IMR-90 (cell line): ENCODE data around the gene ZC3H14. TPM values are rescaled to one million over a fixed set of nuclear protein-coding genes. Genes with fewer than 3 reads are reported as not detected.
A peak's percentile ranks its signal among the peaks of the same experiment; 100 is the strongest.

Experiments used
- ATAC-seq: fragments of 200-7000 bp; cut with Tn5 transposase; 2 replicates; pipeline ENCODE4 v1.9.1; 2020; ENCODE audit warnings: low read depth, mild to moderate bottlenecking, moderate library complexity
- BruUV-seq: library from RNA; stranded (reverse); fragments of 400-500 nt; replicated peaks from 2 replicates; lab custom pipeline; 2021; lab: Mats Ljungman, UMichigan
- CTCF ChIA-PET: fragments of 300-600 bp; formaldehyde crosslinking; extraction: SDS; loops from one replicate; lab custom pipeline; 2021; ENCODE audit warnings: antibody characterized with exemption; lab: Yijun Ruan, JAX
- POLR2A ChIA-PET: fragments of 300-600 bp; sonication (Branson Sonifier 250); formaldehyde crosslinking; loops from one replicate; lab custom pipeline; 2022; ENCODE audit warnings: antibody characterized with exemption; ENCODE audit not compliant: unreplicated experiment; lab: Charles Lee
- DNase-seq: peaks from one replicate; pipeline ENCODE4 v3.0.0; 2013
- H2AFZ ChIP-seq: replicated peaks from 2 replicates; pipeline ENCODE3; 2013; ENCODE audit warnings: low read length, mild to moderate bottlenecking; ENCODE audit not compliant: poor library complexity
- H2AK5ac ChIP-seq: 2 replicates; pipeline ENCODE4 v1.6.1; 2013; ENCODE audit warnings: low read depth, low read length, inconsistent platforms
- H2AK9ac ChIP-seq: replicated peaks from 2 replicates; pipeline ENCODE3; 2013; ENCODE audit warnings: mild to moderate bottlenecking, low read depth, low read length, moderate library complexity; ENCODE audit not compliant: poor library complexity
- H2BK120ac ChIP-seq: 2 replicates; pipeline ENCODE4 v1.6.1; 2013; ENCODE audit warnings: low read depth, low read length, inconsistent platforms
- H2BK15ac ChIP-seq: 3 replicates; pipeline ENCODE4 v1.6.1; 2013; ENCODE audit warnings: low read depth, low read length, inconsistent platforms
- H2BK20ac ChIP-seq: 2 replicates; pipeline ENCODE4 v1.6.1; 2013; ENCODE audit warnings: low read depth, mild to moderate bottlenecking, inconsistent platforms, low read length, moderate library complexity
- H2BK5ac ChIP-seq: 2 replicates; pipeline ENCODE4 v1.6.1; 2013; ENCODE audit warnings: mild to moderate bottlenecking, low read depth, low read length, inconsistent platforms; ENCODE audit not compliant: poor library complexity, severe bottlenecking
- H3K14ac ChIP-seq: replicated peaks from 2 replicates; pipeline ENCODE4 v1.6.1; 2013; ENCODE audit warnings: low read depth, low read length, inconsistent platforms
- H3K18ac ChIP-seq: 2 replicates; pipeline ENCODE4 v1.6.1; 2013; ENCODE audit warnings: low read depth, low read length, control low read depth
- H3K23ac ChIP-seq: 2 replicates; pipeline ENCODE4 v1.6.1; 2013; ENCODE audit warnings: low read depth, low read length, inconsistent platforms
- H3K27ac ChIP-seq: 2 replicates; pipeline ENCODE4 v1.5.1; 2013; ENCODE audit warnings: mild to moderate bottlenecking, control low read depth, low read length; ENCODE audit not compliant: insufficient read depth
- H3K27me3 ChIP-seq: 2 replicates; pipeline ENCODE4 v1.6.1; 2013; ENCODE audit warnings: low read length; ENCODE audit not compliant: control insufficient read depth, insufficient read depth
- H3K36me3 ChIP-seq: 2 replicates; pipeline ENCODE4 v1.6.1; 2013; ENCODE audit warnings: low read length, mixed read lengths; ENCODE audit not compliant: control insufficient read depth, insufficient read depth
- H3K4ac ChIP-seq: 2 replicates; pipeline ENCODE4 v1.6.1; 2013; ENCODE audit warnings: low read depth, low read length, inconsistent platforms
- H3K4me1 ChIP-seq: 2 replicates; pipeline ENCODE4 v1.6.1; 2013; ENCODE audit warnings: low read length, mixed read lengths; ENCODE audit not compliant: control insufficient read depth, insufficient read depth
- H3K4me2 ChIP-seq: 2 replicates; pipeline ENCODE4 v1.6.1; 2013; ENCODE audit warnings: low read depth, mild to moderate bottlenecking, control low read depth, low read length, moderate library complexity
- H3K4me3 ChIP-seq: 2 replicates; pipeline ENCODE4 v1.5.1; 2013; ENCODE audit warnings: low read depth, mild to moderate bottlenecking, control low read depth, low read length, moderate library complexity; ENCODE audit not compliant: insufficient read depth
- H3K56ac ChIP-seq: 2 replicates; pipeline ENCODE4 v1.6.1; 2013; ENCODE audit warnings: low read length, inconsistent platforms; ENCODE audit not compliant: insufficient read depth; ENCODE audit errors: extremely low read depth
- H3K79me1 ChIP-seq, 2 experiments: 2 replicates each; pipeline ENCODE4 v1.6.1; 2013; ENCODE audit warnings: low read length in 2 of 2, inconsistent platforms in 1 of 2, low read depth in 1 of 2
- H3K9ac ChIP-seq: 2 replicates; pipeline ENCODE4 v1.6.1; 2013; ENCODE audit warnings: low read depth, low read length, control low read depth
- H3K9me1 ChIP-seq: 2 replicates; pipeline ENCODE4 v1.6.1; 2013; ENCODE audit warnings: low read length, inconsistent platforms; ENCODE audit not compliant: insufficient read depth
- H3K9me3 ChIP-seq: 2 replicates; pipeline ENCODE4 v1.6.1; 2013; ENCODE audit warnings: low read length; ENCODE audit not compliant: control insufficient read depth, insufficient read depth
- H4K20me1 ChIP-seq: 2 replicates; pipeline ENCODE4 v1.6.1; 2013; ENCODE audit warnings: low read length, inconsistent platforms; ENCODE audit not compliant: insufficient read depth
- H4K5ac ChIP-seq: 2 replicates; pipeline ENCODE4 v1.6.1; 2013; ENCODE audit warnings: mild to moderate bottlenecking, low read depth, low read length, control low read depth
- H4K8ac ChIP-seq, 2 experiments: 2 replicates each; pipeline ENCODE4 v1.6.1; 2013; ENCODE audit warnings: low read depth in 2 of 2, low read length in 2 of 2, control low read depth in 1 of 2, inconsistent platforms in 1 of 2
- H4K91ac ChIP-seq: 2 replicates; pipeline ENCODE4 v1.6.1; 2013; ENCODE audit warnings: low read depth, low read length, inconsistent platforms; ENCODE audit not compliant: insufficient read depth
- BHLHE40 ChIP-seq: fragments of 150-350 bp; IDR thresholded peaks from 2 replicates; pipeline ENCODE4 v1.6.1; 2016; ENCODE audit warnings: mild to moderate bottlenecking, low read depth, low read length
- CEBPB ChIP-seq: IDR thresholded peaks from 2 replicates; pipeline ENCODE4 v1.6.1; 2012; ENCODE audit warnings: low read depth, low read length, improper control_type of control experiment
- CHD1 ChIP-seq: IDR thresholded peaks from 2 replicates; pipeline ENCODE4 v1.6.1; 2012; ENCODE audit warnings: low read depth, low read length, improper control_type of control experiment
- ELK1 ChIP-seq: fragments of 150-350 bp; IDR thresholded peaks from 2 replicates; pipeline ENCODE4 v1.6.1; 2016; ENCODE audit warnings: low read depth, mild to moderate bottlenecking, low read length, moderate library complexity, borderline replicate concordance
- FOS ChIP-seq: fragments of 150-350 bp; IDR thresholded peaks from 2 replicates; pipeline ENCODE4 v1.6.1; 2016; ENCODE audit warnings: low read depth, low read length
- MAFK ChIP-seq: IDR thresholded peaks from 2 replicates; pipeline ENCODE4 v1.6.1; 2012; ENCODE audit warnings: low read depth, low read length, improper control_type of control experiment
- MAZ ChIP-seq: IDR thresholded peaks from 2 replicates; pipeline ENCODE4 v1.6.1; 2012; ENCODE audit warnings: low read depth, mild to moderate bottlenecking, low read length, improper control_type of control experiment, moderate library complexity, borderline replicate concordance
- MXI1 ChIP-seq: IDR thresholded peaks from 2 replicates; pipeline ENCODE4 v1.6.1; 2012; ENCODE audit warnings: low read depth, mild to moderate bottlenecking, low read length, moderate library complexity, borderline replicate concordance
- POLR2A ChIP-seq: IDR thresholded peaks from 2 replicates; pipeline ENCODE4 v1.6.1; 2012; ENCODE audit warnings: mild to moderate bottlenecking, low read depth, low read length
- RAD21 ChIP-seq: IDR thresholded peaks from 2 replicates; pipeline ENCODE4 v1.6.1; 2012; ENCODE audit warnings: low read length, improper control_type of control experiment
- SMC3 ChIP-seq: fragments of 150-350 bp; IDR thresholded peaks from 2 replicates; pipeline ENCODE4 v1.6.1; 2016; ENCODE audit warnings: low read depth, mild to moderate bottlenecking, antibody characterized with exemption, low read length, moderate library complexity
- WGBS, 2 experiments: methylation state at CpG; one replicate each; pipeline versions ENCODE4 v1.1.5 to v1.1.7; 2013; ENCODE audit warnings: missing lambda C conversion rate in 2 of 2; ENCODE audit not compliant: insufficient read length in 1 of 2; ENCODE audit errors: extremely low coverage in 2 of 2; 5-methylcytosine and 5-hydroxymethylcytosine counted together
- dilution Hi-C: fragments of 300-500 bp; cut with HindIII; formaldehyde crosslinking; loops from one replicate; pipeline ENCODE4 v1.14.3; 2018; ENCODE audit warnings: low sequenced_read_pairs; ENCODE audit not compliant: unreplicated experiment
- in situ Hi-C: fragments of 300-500 bp; cut with MboI; formaldehyde crosslinking; loops from 3 replicates; pipeline ENCODE4 v1.14.3; 2019; ENCODE audit warnings: low sequenced_read_pairs, inconsistent platforms, mixed read lengths
- intact Hi-C: fragments of 100-400 bp; cut with micrococcal nuclease; formaldehyde crosslinking; loops from 2 replicates; pipeline ENCODE4 v1.10.0; 2022
- polyA plus RNA-seq, 3 experiments: library from polyadenylated mRNA; depleted of rRNA; stranded (reverse); fragments of >200 nt; gene quantifications; 2 replicates each; pipeline ENCODE4 v1.2.3, GENCODE V29; 2012; ENCODE audit warnings: low replicate concordance in 1 of 3
- total RNA-seq: library from RNA; depleted of rRNA; stranded (reverse); fragments of >200 nt; gene quantifications from 2 replicates; pipeline ENCODE4 v1.2.3, GENCODE V29; 2012

The ZC3H14 gene
- total and polyA plus RNA-seq, 2 of the 4 experiments (the other 2 are of a cell fraction) = 72.5 to 111 TPM

DNA sequence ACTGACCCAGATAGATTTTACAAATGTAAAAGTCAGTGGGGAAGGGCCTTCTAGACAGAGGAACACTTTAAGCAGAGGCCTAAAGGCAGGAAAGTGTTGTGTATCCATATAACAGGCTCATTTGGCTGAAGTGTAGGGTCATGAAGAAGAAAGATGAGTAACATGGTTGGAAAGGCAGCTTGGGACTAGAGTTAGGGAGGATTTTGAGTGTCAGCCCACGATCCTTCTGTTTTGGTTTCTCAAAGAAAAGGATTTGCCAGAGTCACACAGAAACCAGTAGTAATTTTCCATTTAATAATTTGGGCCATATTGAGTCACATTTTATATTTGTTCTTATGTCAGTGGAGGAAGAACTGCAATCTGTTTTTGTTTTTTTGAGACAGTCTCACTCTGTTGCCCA lies 76.4 kb downstream of the ZC3H14 start:
- ATAC-seq (no peak), DNase-seq (no peak)
- no CpG with 5 or more reads among the region's 1 CpG for WGBS, 2 experiments
- Histone ChIP-seq H3K4me1 (no peaks in the 10 kb centered on the region), H3K23ac (no peak overlapping the region), H3K4me2 (no peak overlapping the region), H4K8ac (no peak overlapping the region), H2BK15ac (no peak overlapping the region), H3K4me3 (no peak overlapping the region), H2BK120ac (no peak overlapping the region), H2AFZ (no peak overlapping the region), H4K91ac (no peak overlapping the region), H3K27ac (no peak overlapping the region), H3K18ac (no peak overlapping the region), H2AK5ac (no peak overlapping the region), H2BK20ac (no peak overlapping the region), H3K9me1 (no peaks in the 10 kb centered on the region; the same call in 1 of the 2 replicates), H3K79me1 (peaks cover 0 to under 1% of the 10 kb centered on the region in 2 experiments; a peak in 1 of 4 replicates), H3K4ac (no peak overlapping the region), H3K36me3 (no peaks in the 10 kb centered on the region), H2AK9ac (no peak overlapping the region), H3K9me3 (no peaks in the 10 kb centered on the region), H3K9ac (no peak overlapping the region), H2BK5ac (no peak overlapping the region), H4K20me1 (no peaks in the 10 kb centered on the region), H4K5ac (peak overlapping the region; percentile 36; the same call in 1 of the 2 replicates), H3K27me3 (no peaks in the 10 kb centered on the region), H3K56ac (no peak overlapping the region), H3K14ac (peak overlapping the region; percentile 73; the same call in 1 of the 2 replicates)
- CTCF ChIA-PET = no interaction called here
- no TSS peak for BruUV-seq
- POLR2A ChIA-PET = no interaction called here
- in situ Hi-C loops (no loop called here), dilution Hi-C loops (no loop called here), intact Hi-C loops (no loop called here)
- TF ChIP-seq CEBPB (no peak), BHLHE40 (no peak), MAZ (no peak), MXI1 (no peak), ELK1 (no peak), RAD21 (no peak), MAFK (no peak), POLR2A (no peak), FOS (no peak), SMC3 (no peak), CHD1 (no peak)
